Right hindlimb (tissue), 1 donor: ENCODE measurements around the gene GRM8.

Source experiments
- DNase-seq: peaks from one replicate; pipeline ENCODE4 v3.0.0-alpha.2; 2018

Gene GRM8

DNA sequence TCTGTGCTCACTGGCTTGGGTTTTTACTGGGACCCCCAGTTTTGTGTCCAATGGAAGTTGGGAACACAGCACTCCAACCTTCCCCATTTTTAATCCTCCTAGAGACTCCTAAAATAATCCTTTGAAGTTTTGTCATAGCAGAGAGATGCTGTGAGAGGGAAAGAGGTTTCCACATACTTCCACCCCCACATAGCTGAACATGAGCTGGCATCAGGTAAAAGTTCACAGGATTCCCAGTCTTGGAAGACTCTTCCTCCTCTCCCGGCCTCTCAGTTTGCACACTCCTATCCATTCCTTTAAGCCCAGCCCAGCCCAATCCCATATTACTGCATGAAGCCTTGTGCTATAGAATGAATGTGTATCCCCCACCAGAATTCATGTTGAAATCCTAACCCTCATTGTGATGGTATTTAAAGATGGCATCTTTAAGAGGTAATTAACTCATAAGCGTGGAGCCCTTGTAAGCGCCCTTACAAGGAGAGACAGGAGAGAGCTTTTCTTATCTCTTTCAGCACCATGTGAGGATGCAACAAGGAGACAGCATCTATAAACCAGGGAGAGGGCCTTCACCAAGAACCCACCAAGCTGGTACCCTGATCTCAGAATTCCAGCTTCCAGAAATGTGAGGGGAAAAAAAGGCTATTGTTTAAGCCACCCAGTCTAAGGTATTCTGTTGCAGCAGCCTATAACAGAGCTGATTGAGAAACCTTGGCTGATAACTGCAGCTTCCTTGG, 22.4 kb downstream of the GRM8 start:
- DNase-seq: no peak

- no peak for DNase-seq
These were observed 25.9 kb downstream of the GRM8 start for GRCh38 chr7:127226685-127227374.

DNA sequence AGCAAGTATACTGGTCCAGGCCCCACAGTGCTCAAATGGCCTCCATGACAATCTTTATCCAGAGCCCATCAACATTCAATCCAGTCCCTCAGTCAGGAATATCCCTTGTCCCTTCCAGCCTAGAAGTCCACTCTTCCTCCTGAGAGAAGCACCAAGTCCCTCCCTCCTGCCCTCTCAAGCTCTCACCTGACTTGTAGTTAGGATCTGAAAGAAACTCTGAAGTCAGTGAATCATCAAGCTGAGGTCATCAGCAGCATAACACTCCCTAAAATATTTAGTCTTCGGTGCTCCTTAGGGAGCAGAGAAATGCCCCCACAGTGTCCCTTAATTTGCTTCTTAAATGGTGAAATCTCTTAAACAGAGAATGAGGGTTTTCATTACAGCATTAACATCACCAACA, 31.0 kb downstream of the GRM8 start:
- DNase-seq: no peak

- DNase-seq: no peak
These were observed 37.6 kb downstream of the GRM8 start for GRCh38 chr7:127214956-127215718.

GRCh38 chr7:127209886-127210285, 42.9 kb downstream of the GRM8 start:
- no peak for DNase-seq

- DNase-seq: no peak
These were observed 43.9 kb downstream of the GRM8 start for GRCh38 chr7:127208860-127209259.

DNA sequence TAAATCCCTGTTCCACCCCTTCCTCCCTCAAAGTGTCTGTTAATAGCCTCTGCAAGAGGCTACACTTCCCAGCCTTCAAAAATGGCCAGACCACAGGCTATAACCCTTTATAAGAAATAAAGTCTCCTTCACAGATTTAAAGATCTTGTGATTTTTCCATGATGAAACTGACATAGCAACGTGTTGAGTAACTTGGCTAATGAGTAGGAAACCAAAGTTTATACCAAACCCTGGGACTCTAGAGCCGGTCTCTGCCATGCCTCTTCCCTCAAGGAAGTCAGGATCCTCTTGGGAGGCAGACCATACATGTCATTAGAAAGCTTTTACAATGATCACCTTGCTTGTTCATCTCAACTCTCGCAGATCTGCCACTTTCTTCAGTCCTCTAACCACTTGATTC, 44.4 kb downstream of the GRM8 start:
- DNase-seq: no peak

DNA sequence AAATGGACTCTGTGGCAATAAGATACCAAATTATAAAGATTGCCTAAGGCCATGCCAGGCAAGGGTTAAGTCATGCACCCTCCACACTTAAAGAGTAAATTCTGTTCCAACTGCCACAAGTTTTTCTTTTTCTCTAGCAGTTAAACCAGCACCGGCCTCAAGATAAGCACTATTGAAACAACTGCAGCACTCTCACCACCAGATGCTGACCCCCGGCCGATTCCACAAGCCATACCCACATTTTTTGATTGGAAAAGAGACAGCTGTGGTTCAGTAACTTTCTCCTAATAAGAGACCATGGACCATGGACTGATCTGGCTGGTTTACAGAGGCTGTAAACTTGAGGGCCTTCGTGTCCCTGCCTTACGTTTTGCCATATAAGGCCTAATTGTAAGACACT, 44.9 kb downstream of the GRM8 start:
- DNase-seq: no peak

DNA sequence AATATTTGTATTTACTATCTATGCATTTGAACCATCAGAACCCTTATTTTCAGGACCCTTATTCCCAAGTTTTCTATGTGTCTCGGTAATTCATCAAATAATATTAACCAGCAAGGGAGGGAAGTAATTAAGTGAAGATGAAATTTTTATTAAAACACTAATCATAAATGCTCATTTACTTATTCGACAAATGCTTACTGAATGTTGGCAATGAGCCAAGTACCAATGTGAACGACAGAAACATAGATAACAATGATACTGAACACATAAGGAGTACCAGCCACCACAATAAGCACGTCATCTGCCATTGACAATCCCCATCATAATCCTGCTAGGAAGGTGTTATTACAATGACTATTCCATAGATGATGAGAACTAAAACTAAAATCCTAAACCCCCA, 45.5 kb downstream of the GRM8 start:
- no peak for DNase-seq

- DNase-seq: no peak
These were observed 58.2 kb downstream of the GRM8 start for GRCh38 chr7:127194571-127194970.

DNA sequence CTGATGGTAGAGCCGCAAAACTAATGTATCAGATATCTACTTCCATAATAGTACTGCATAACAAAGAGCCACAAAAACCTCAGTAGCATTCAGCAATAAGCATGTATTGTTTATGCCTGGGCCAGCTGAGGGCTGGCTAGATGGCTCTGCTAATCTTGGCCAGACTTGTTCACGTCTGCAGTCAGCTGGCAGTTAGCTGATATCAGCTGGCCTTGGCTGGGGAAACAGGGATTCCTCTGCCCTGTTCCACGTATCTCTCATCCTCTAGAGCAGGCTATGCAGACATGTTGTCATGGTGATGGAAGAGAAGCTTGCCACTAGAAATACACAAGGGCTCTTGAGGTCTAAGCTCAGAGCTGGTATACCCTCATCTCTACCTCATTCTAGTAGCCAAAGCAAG, 62.9 kb downstream of the GRM8 start:
- DNase-seq: no peak

- DNase-seq: no peak
These were observed 63.7 kb downstream of the GRM8 start for GRCh38 chr7:127189074-127189473.

- no peak for DNase-seq
These were observed 65.0 kb downstream of the GRM8 start for GRCh38 chr7:127187740-127188139.

DNA sequence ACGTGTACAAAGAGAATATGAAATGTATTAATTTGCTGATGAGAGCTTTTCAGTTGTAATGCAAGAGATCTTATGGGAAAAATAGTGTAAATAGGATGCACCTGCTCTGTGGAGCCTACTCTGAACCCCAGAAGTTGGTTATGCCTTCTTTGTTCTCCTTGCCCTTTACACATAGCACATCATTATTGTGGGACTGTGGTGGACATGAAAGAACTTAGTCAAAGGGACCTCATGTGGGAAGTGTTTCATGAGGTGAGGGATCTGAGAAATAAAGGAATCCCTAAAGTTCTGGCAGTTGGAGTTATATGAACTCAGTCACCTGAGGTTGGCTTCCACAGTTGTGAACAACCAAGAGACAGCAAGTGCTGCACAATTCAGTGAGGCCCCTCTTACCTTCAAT, 66.1 kb downstream of the GRM8 start:
- no peak for DNase-seq

DNA sequence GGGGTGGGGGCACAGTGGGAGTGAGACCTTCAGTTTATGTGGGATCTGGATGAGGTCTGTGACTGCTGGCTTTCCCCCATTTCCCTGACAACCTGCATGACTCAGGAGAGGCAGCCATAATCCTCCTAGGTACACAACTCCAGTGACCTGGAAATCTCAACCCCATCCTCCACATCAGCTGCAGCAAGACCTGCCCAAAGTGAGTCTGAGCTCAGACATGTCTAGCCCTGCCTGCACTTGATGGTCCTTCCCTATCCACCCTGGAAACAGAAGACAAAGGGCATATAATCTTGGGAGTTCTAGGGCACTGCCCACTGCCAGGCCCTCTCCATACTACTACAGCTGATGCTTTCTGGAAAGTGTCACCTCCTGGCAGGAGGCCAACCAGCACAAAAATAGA, 75.6 kb downstream of the GRM8 start:
- no peak for DNase-seq

- DNase-seq: no peak
These were observed 90.4 kb downstream of the GRM8 start for GRCh38 chr7:127162366-127162765.

- DNase-seq: no peak
These were observed 94.1 kb downstream of the GRM8 start for GRCh38 chr7:127158659-127159058.

GRCh38 chr7:127154958-127155357, 97.8 kb downstream of the GRM8 start:
- DNase-seq: no peak

DNA sequence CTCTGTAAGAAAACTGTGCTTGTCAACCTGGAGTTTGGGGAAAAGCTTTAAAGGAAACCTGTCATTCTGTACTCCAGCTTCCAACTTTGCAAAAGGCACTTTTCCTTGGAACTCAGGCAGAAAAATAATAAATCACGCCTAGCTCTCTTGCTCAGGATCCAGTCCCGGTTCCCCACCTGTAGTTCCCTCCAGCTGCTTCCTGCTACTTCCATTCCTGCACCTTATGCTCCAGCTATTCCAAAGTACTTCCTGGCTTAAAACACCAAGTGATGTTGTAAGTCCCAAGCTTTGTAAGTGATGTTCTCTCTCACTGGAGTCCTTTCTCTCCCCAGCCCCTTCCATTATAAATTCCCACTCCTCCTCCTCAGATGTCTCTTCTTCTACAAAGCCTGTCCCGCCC, 98.6 kb downstream of the GRM8 start:
- DNase-seq: no peak

GRCh38 chr7:127153315-127153714, 99.4 kb downstream of the GRM8 start:
- DNase-seq: no peak

DNA sequence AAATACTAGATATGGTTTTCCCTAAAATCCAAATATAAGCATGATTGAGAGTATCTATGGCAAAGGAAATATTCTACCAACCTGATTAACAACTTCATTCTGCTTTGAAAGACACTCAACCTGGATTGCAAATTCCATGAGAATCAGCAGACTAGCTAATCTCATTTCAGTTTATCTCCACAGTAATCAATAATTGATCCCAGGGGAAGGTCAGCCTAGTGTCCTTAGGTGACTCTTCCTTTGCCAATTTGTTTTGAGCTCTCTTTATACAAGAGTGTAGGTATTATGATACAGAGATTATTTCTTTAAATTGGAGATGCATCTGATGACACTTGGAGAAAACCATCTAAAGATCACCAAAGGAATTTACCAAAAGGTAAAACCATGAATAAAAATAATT, 100.3 kb downstream of the GRM8 start:
- no peak for DNase-seq

GRCh38 chr7:127151379-127151778, 101.4 kb downstream of the GRM8 start:
- DNase-seq: no peak

GRCh38 chr7:127150543-127150942, 102.2 kb downstream of the GRM8 start:
- DNase-seq: no peak
